ENCODE data around the gene SYNE1.
"Not testable (repeated sequence)": the region's sequence is repeated elsewhere in the genome, so short reads cannot be mapped to it uniquely, and the experiment has no call there.

SYNE1 gene

DNA sequence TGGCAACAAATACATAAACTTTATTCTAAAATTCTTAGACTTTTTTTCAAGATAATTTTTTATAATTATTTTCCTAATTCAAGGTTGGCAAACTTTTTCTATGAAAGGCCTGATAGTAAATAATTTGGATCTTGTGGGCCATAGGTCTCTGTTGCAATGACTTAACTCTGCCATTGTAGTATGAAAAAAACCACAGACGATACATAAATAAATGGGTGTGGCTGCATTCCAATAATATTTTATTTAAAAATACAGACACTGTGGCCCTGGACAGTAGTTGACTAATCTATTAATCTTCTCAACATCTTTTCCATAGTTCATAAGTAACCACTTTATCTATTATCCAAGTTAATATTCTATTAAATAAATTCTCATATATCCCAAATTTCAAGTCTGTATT is 281.1 kb downstream of the SYNE1 start:
- no peak for DNase-seq

DNA sequence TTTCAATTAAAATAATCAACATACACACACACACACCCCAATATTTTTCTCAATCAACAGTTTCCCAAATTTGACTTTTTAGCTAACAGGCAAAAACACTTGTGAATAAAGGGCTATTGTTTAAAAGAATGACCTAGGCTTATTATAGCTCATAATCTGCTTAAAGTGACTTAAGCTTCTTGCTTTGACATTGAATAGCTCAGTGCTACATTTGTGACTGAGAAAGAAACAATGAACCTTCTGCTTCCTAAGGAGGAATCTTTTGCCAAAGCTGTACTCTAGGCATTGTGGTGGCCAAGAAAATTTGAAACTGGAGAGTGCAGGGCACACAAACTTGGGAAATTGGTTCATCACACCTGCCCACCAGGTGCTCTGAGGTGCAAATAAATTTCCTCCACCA is 282.0 kb downstream of the SYNE1 start:
- no peak for DNase-seq

- no peak for DNase-seq
Measured at GRCh38 chr6:152353440-152353839, 283.7 kb downstream of the SYNE1 start.

- no peak for DNase-seq
Measured at GRCh38 chr6:152351742-152352141, 285.4 kb downstream of the SYNE1 start.

DNA sequence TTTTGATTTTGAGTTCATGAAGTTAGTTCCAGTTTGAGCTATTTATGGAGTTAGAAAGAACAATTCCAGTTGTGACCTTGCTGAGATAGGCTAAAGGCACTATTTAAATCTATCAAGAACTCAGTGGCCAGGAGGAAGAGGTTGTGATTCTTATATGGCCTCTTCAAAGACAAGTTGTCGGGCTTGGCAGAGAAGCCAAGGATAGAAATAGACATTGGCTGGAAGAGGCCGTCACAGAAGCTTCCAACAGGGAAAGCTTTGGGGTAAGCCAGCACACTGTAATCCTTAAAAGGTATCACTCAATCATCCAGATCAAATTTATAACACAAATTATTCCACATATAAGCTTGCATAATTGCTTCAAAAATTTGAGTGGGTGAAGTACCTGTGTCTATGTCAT is 286.1 kb downstream of the SYNE1 start:
- DNase-seq: no peak

GRCh38 chr6:152348116-152348515 is 289.0 kb downstream of the SYNE1 start:
- DNase-seq: no peak

DNA sequence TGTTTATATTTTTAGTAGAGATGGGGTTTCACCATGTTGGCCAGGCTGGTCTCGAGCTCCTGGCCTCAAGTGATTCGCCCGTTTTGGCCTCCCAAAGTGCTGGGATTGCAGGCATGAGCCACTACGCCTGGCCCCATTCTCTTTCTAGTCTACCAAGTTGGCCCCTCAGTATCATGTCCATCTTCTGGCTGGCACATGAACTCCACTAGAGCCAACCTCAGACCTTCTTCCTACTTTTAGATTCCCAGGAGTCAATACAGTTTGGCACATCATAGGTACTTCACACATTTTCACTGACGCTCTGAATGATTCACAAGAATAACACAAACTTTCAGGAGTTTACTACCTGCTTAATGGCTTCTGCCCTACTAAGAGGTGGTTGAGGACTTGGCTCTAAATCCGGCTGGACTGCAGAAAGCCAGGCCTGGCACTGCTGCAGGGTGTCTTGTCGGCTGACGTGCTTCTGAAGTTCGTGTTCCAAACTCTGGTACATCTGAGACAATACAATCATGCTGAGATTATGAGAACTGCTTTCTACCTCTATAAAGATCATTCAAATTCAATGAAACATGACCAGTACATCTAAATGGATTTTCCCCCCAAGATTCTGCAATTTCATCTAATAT is 293.3 kb downstream of the SYNE1 start:
- no peak for DNase-seq

- DNase-seq: no peak
Measured at GRCh38 chr6:152341596-152341995, 295.6 kb downstream of the SYNE1 start.

- DNase-seq: peak; percentile 72
Measured at GRCh38 chr6:152338335-152339125, 298.6 kb downstream of the SYNE1 start.

GRCh38 chr6:152334555-152334954 is 302.6 kb downstream of the SYNE1 start:
- no peak for DNase-seq

GRCh38 chr6:152330961-152331360 is 306.2 kb downstream of the SYNE1 start:
- DNase-seq: no peak

GRCh38 chr6:152329638-152330448 is 307.3 kb downstream of the SYNE1 start:
- no peak for DNase-seq

DNA sequence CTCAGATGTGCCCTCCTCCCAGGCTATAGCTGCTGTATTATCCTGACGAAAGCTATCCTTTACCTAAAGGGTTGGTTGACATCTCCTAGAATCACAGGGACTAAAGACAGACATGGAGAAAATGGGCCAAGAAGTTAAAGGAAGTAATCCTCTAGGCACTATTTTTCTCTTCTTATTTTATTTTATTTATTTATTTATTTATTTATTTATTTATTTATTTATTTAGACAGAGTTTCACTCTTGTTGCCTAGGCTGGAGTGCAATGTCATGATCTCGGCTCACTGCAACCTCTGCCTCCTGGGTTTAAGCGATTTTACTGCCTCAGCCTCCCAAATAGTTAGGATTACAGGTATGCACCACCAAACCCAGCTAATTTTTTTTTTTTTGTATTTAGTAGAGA is 309.0 kb downstream of the SYNE1 start:
- DNase-seq: not testable (repeated sequence)

DNA sequence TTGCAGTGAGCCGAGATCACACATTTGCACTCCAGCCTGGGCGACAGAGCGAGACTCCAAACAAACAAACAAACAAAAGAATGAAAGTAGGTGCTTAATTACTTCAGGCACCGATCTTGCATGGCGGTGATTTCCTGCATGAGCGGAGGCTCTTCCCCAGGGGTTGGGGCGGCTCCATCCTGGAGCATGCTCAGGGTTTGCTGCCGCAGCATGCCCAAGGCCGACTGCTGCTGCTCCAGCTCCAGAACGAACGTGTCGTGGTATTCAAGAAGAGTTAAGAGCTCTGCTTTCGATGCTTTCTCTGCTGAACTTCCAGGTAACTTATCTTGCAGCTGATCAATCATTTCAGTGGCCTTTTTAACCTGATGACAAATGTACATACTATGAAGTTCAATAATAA is 313.8 kb downstream of the SYNE1 start:
- no peak for DNase-seq

DNA sequence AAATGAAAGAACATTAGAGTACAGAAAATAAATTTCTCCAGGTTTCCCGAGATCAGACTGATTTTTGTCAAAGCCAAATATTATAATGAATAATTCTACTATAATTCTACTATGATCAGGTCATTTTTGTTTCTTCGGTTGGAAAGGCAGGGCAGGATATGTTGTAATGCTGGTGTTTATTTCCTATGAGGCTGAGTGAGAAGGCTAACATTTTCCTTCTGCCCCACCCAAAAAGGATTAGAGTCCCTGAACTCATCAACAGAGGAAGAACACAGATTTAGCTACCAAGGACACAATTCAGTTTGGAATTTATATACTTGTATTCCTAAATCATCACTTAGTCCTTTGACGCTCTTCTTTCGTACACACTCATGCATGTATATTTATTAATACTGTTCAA is 318.9 kb downstream of the SYNE1 start:
- no peak for DNase-seq

DNA sequence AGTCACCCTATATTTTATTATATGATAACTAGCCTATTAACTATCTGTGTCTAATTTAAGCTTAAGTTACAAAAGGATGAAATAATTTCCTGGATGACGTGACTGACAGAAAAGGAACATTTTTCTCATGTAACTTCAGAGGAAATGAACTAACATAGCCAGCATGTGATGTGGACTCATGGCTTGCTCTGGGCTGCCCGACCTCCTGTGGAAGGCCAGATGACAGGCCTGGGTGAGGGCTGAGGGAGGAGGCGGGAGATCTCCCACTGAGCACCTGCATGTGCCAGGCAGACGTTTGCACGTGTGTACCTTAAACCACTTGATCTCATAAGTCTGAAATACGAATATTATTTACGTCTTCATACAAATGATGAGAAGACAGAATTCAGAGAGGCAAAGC is 321.1 kb downstream of the SYNE1 start:
- DNase-seq: no peak

GRCh38 chr6:152314483-152314832 is 322.7 kb downstream of the SYNE1 start:
- DNase-seq: no peak

DNA sequence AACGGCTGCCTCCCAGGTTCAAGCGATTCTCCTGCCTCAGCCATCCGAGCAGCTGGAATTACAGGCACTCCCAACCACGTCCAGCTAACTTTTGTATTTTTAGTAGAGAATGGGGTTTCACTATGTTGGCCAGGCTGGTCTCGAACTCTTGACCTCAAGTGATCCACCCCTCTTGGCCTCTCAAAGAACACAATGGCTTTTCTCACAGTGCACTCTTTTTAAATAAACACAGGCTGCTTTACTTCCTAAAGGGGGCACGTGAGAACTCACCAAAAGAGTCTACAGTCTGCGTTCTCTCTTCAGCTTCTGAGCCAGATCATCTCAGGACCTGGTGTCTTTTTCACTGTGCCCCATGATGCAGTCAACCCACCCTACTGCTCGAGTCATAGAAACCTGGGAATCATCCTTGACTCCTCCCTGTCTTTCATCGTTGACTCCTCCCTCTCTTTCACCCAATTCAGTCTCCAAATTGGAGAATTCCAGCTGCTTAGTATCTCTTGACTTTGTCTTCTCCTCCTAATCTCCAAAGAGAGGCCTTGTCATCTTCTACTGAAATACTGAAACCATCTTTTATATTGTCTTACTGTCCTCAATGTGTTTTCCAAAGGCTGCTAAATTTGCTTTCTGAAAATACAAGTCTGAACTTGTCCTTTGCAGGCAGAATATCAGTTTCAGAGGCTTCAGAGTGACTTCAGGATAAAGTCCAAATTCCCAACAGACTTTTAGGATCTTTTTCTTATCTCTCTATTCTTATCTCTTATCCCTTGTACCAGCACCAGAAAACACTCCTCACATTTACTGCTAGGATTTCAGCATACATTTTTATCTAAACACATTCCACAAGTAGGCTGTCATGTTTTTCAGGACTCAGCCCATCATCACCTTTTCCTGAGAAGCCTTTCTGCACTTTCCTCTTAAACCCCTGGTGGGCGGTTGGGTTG is 323.4 kb downstream of the SYNE1 start:
- DNase-seq: no peak

- no peak for DNase-seq
Measured at GRCh38 chr6:152312434-152312833, 324.7 kb downstream of the SYNE1 start.

GRCh38 chr6:152310371-152310954 is 326.7 kb downstream of the SYNE1 start:
- no peak for DNase-seq

DNA sequence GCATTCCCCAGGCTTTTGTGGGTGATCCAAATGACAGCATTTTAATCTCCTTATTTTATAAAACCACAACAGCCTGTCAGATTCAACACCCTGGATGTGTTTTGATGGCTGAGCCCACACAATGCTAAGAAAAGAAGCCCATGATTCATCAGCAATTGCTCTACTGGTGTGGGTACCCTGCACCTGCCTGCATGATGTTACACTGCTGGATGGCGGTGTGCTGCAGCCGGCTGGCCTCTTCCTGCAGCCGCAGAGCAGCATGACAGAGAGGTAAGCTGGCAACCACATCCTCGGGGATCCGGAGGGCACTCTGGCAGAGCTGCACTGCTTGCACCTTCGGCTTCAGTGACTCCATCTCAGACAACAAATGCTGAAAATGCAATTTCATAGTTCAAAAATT is 327.5 kb downstream of the SYNE1 start:
- peak; percentile 70 for DNase-seq

DNA sequence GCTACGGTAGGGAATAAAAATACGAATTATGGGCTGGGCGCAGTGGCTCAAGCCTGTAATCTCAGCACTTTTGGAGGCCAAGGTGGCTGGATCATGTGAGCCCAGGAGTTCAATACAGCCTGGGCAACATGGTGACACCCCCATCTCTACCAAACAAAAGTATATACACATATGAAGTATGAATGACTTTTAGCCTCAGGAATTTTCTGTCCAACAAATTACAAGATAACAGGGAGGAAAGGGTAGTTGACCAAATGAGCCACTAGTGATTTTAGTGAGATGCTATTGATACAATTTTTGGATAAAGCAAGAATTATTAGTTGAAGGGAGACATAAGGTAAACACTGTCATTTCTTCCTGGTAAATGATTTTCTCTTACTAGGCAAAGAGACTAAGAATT is 328.2 kb downstream of the SYNE1 start:
- no peak for DNase-seq
